DOHH2 (cell line): ENCODE measurements around the gene DPP10.

ENCODE experiments used
- H3F3A ChIP-seq: fragments of 200-600 bp; sonication (generic), shearing (Covaris generic); 2 replicates; pipeline ENCODE4 v1.6.0; 2016; ENCODE audit warnings: antibody characterized with exemption, mild to moderate bottlenecking; ENCODE audit not compliant: control insufficient read depth, insufficient read depth
- H3K27ac ChIP-seq: fragments of 200-600 bp; sonication (generic); 2 replicates; pipeline ENCODE4 v1.5.1; 2014; ENCODE audit warnings: low read depth, mild to moderate bottlenecking, low read length, moderate library complexity
- H3K27me3 ChIP-seq: fragments of 200-600 bp; sonication (generic); 2 replicates; pipeline ENCODE4 v1.6.1; 2014; ENCODE audit warnings: mild to moderate bottlenecking, low read length, mixed read lengths; ENCODE audit not compliant: control insufficient read depth
- H3K36me3 ChIP-seq: fragments of 200-600 bp; sonication (generic); 2 replicates; pipeline ENCODE4 v1.6.1; 2014; ENCODE audit warnings: mild to moderate bottlenecking, low read length, moderate library complexity, mixed read lengths; ENCODE audit not compliant: control insufficient read depth
- H3K4me1 ChIP-seq: fragments of 200-600 bp; sonication (generic); 2 replicates; pipeline ENCODE4 v1.6.1; 2014; ENCODE audit warnings: mild to moderate bottlenecking, low read length, mixed read lengths; ENCODE audit not compliant: control insufficient read depth
- H3K4me2 ChIP-seq: fragments of 200-600 bp; sonication (generic); 2 replicates; pipeline ENCODE4 v1.6.0; 2014; ENCODE audit warnings: mild to moderate bottlenecking, low read length, moderate library complexity
- H3K4me3 ChIP-seq: fragments of 200-600 bp; sonication (generic); 2 replicates; pipeline ENCODE4 v1.5.1; 2014; ENCODE audit warnings: mild to moderate bottlenecking, low read length, mixed read lengths
- H3K79me2 ChIP-seq: fragments of 200-600 bp; sonication (generic); 2 replicates; pipeline ENCODE4 v1.6.1; 2014; ENCODE audit warnings: mild to moderate bottlenecking, low read length, mixed read lengths; ENCODE audit not compliant: control insufficient read depth
- H3K9me2 ChIP-seq: fragments of 200-600 bp; sonication (generic); replicated peaks from 2 replicates; pipeline ENCODE4 v1.6.1; 2014; ENCODE audit warnings: mild to moderate bottlenecking, low read length, mixed read lengths; ENCODE audit not compliant: control insufficient read depth
- H3K9me3 ChIP-seq: fragments of 200-600 bp; sonication (generic); 2 replicates; pipeline ENCODE4 v1.6.1; 2014; ENCODE audit warnings: antibody characterized with exemption, low read length, mixed read lengths; ENCODE audit not compliant: control insufficient read depth, insufficient read depth
- H4K20me1 ChIP-seq: fragments of 200-600 bp; sonication (generic); 2 replicates; pipeline ENCODE4 v1.6.0; 2014; ENCODE audit warnings: low read depth, mild to moderate bottlenecking, antibody characterized with exemption, low read length, moderate library complexity; ENCODE audit not compliant: control insufficient read depth, insufficient read depth
- EZH2phosphoT487 ChIP-seq: fragments of 200-600 bp; sonication (generic); IDR thresholded peaks from 2 replicates; pipeline ENCODE4 v1.6.1; 2017; ENCODE audit warnings: borderline replicate concordance, mild to moderate bottlenecking, antibody characterized with exemption, low read length, moderate library complexity, mixed read lengths
- TF ChIP-seq, protein P1 (sequence below): fragments of 200-600 bp; sonication (generic); IDR thresholded peaks from one replicate; pipeline ENCODE4 v1.5.1; 2014; ENCODE audit warnings: antibody characterized with exemption, mild to moderate bottlenecking, low read depth, low read length; ENCODE audit not compliant: poor library complexity, severe bottlenecking

The DPP10 gene

DNA sequence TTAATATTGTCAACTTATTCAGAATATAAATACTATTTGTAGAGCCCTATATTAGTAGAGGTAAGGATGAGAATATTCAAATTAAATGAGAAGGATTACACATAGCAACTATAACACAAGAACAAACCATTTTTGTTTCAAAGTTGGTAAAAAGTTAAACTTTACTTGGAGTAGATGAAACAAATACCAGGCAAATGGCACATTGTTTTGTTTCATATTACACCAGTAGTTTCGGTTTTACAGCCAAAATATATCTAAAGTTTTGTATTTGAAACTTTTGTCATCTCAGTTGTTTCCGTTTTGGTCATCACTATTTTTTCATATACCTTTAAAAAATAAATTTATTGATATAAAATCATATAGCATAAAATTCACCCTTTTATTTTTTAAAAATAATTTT, 1039.4 kb downstream of the DPP10 start:
- Histone ChIP-seq H3K27ac (no peak overlapping the region), H3K4me1 (no peaks in the 10 kb centered on the region), H3K27me3 (no peaks in the 10 kb centered on the region), H3K4me3 (no peak overlapping the region), H3F3A (no peaks in the 10 kb centered on the region), H3K4me2 (no peak overlapping the region), H3K79me2 (no peaks in the 10 kb centered on the region), H4K20me1 (no peaks in the 10 kb centered on the region), H3K36me3 (no peaks in the 10 kb centered on the region), H3K9me3 (no peaks in the 10 kb centered on the region), H3K9me2 (no peaks in the 10 kb centered on the region)
- TF ChIP-seq EZH2phosphoT487 = no peak
- TF ChIP-seq, protein P1, sequence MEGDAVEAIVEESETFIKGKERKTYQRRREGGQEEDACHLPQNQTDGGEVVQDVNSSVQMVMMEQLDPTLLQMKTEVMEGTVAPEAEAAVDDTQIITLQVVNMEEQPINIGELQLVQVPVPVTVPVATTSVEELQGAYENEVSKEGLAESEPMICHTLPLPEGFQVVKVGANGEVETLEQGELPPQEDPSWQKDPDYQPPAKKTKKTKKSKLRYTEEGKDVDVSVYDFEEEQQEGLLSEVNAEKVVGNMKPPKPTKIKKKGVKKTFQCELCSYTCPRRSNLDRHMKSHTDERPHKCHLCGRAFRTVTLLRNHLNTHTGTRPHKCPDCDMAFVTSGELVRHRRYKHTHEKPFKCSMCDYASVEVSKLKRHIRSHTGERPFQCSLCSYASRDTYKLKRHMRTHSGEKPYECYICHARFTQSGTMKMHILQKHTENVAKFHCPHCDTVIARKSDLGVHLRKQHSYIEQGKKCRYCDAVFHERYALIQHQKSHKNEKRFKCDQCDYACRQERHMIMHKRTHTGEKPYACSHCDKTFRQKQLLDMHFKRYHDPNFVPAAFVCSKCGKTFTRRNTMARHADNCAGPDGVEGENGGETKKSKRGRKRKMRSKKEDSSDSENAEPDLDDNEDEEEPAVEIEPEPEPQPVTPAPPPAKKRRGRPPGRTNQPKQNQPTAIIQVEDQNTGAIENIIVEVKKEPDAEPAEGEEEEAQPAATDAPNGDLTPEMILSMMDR = no peak

DNA sequence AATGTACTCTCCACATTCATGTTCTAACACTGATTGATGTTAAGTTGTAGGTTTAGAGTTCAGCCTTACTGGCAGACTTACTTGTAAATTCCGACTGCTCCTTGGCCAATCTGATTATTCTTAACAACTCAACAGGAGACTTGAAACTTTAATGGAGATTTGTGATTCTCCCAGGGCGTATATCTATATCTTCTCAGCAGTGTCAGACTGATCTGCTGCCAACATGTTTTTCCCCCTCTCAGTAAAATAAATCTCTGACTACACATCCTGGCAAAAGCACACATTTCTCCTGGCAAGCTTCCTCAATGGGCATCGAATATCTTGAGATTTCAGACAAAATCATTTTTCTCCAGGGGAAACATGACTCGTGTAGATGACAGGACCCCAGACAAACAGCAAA, 1041.2 kb downstream of the DPP10 start:
- H3K9me2 ChIP-seq = no peaks in the 10 kb centered on the region
- H3K27me3 ChIP-seq = no peaks in the 10 kb centered on the region
- H3K9me3 ChIP-seq = no peaks in the 10 kb centered on the region
- no peaks in the 10 kb centered on the region for H3K79me2 ChIP-seq
- no peaks in the 10 kb centered on the region for H3K4me1 ChIP-seq
- no peak overlapping the region for H3K27ac ChIP-seq
- H3K4me2 ChIP-seq = no peak overlapping the region
- H3K36me3 ChIP-seq = no peaks in the 10 kb centered on the region
- H3K4me3 ChIP-seq = no peak overlapping the region
- H3F3A ChIP-seq = no peaks in the 10 kb centered on the region
- H4K20me1 ChIP-seq = no peaks in the 10 kb centered on the region
- TF ChIP-seq EZH2phosphoT487 = no peak
- TF ChIP-seq, protein P1 = no peak

DNA sequence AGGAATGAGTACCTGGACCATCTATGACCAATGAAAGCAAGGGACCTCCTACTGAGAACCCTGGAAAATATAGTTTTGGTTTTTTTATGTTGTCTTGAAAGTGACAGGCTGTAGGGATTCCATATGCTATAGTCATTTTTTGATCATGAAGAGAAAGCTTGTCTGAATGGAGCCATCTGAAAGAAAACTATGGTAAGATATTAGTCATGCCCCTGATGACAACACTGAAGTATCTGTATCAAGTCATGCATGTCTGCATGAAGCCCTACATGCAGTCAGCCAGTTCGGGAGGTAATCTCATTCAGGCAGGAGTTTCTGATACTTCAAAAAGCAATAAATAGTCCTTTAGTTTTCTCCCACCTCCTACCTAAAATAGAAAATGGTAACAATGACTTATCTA, 1042.0 kb downstream of the DPP10 start:
- Histone ChIP-seq H3F3A (no peaks in the 10 kb centered on the region), H3K9me2 (no peaks in the 10 kb centered on the region), H3K27me3 (no peaks in the 10 kb centered on the region), H3K4me2 (no peak overlapping the region), H3K36me3 (no peaks in the 10 kb centered on the region), H3K4me1 (no peaks in the 10 kb centered on the region), H3K27ac (no peak overlapping the region), H3K79me2 (no peaks in the 10 kb centered on the region), H3K4me3 (no peak overlapping the region), H4K20me1 (no peaks in the 10 kb centered on the region), H3K9me3 (no peaks in the 10 kb centered on the region)
- TF ChIP-seq, protein P1 = no peak
- no peak for TF ChIP-seq EZH2phosphoT487

DNA sequence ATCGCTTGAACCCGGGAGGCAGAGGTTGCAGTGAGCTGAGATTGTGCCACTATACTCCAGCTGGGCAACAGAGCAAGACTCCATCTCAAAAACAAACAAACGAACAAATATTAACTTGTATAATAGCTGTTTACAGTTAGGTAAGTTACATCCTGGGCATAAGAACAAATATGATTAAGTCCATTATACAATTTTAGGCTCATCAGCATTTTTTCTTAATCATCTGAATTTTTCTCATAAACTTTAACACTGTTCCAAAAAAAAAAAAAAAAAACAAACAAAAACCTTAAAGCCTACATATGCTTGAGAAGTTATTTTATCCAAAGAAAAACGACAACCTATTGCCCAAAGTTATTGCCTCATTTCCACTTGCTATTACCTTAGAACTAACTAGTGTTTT, 1042.5 kb downstream of the DPP10 start:
- Histone ChIP-seq H3K4me3 (no peak overlapping the region), H3K79me2 (no peaks in the 10 kb centered on the region), H3F3A (no peaks in the 10 kb centered on the region), H3K9me3 (no peaks in the 10 kb centered on the region), H3K36me3 (no peaks in the 10 kb centered on the region), H3K4me2 (no peak overlapping the region), H3K9me2 (no peaks in the 10 kb centered on the region), H3K27ac (no peak overlapping the region), H3K4me1 (no peaks in the 10 kb centered on the region), H3K27me3 (no peaks in the 10 kb centered on the region), H4K20me1 (no peaks in the 10 kb centered on the region)
- TF ChIP-seq, protein P1 = no peak
- TF ChIP-seq EZH2phosphoT487 = no peak
